H9 (cell line): Measurements from ENCODE around the gene PLXNB1. TPM values are rescaled to one million over a fixed set of nuclear protein-coding genes. Genes with fewer than 3 reads are reported as not detected.

Experiments
- DNase-seq: peaks from one replicate; pipeline ENCODE4 v3.0.0-alpha.2; 2017
- H2AFZ ChIP-seq: one replicate; pipeline ENCODE4 v1.6.1; 2013; ENCODE audit warnings: mild to moderate bottlenecking, low read length, control low read depth, moderate library complexity
- H2AK5ac ChIP-seq: 2 replicates; pipeline ENCODE4 v1.6.1; 2013; ENCODE audit warnings: low read length, control low read depth, mixed read lengths; ENCODE audit not compliant: insufficient read length
- H2BK120ac ChIP-seq: one replicate; pipeline ENCODE4 v1.6.1; 2013; ENCODE audit warnings: low read depth, mild to moderate bottlenecking, low read length, control low read depth, inconsistent platforms; ENCODE audit not compliant: poor library complexity, severe bottlenecking
- H2BK12ac ChIP-seq: 2 replicates; pipeline ENCODE4 v1.6.1; 2013; ENCODE audit warnings: low read length, control low read depth, mixed read lengths, low read depth; ENCODE audit not compliant: insufficient read length
- H2BK15ac ChIP-seq: 2 replicates; pipeline ENCODE4 v1.6.1; 2013; ENCODE audit warnings: low read depth, low read length, control low read depth
- H2BK20ac ChIP-seq: one replicate; pipeline ENCODE4 v1.6.1; 2013; ENCODE audit warnings: low read depth, mild to moderate bottlenecking, low read length, control low read depth, inconsistent platforms; ENCODE audit not compliant: poor library complexity, severe bottlenecking
- H2BK5ac ChIP-seq: 2 replicates; pipeline ENCODE4 v1.6.1; 2013; ENCODE audit warnings: low read length, control low read depth, mixed read lengths; ENCODE audit not compliant: insufficient read length
- H3K14ac ChIP-seq: 2 replicates; pipeline ENCODE4 v1.6.1; 2013; ENCODE audit warnings: low read length, control low read depth; ENCODE audit not compliant: insufficient read depth
- H3K18ac ChIP-seq: 2 replicates; pipeline ENCODE4 v1.6.1; 2013; ENCODE audit warnings: low read depth, mild to moderate bottlenecking, mixed read lengths, low read length, control low read depth; ENCODE audit not compliant: insufficient read length
- H3K23ac ChIP-seq: 2 replicates; pipeline ENCODE4 v1.6.1; 2013; ENCODE audit warnings: low read length, control low read depth, mixed read lengths, low read depth; ENCODE audit not compliant: insufficient read length
- H3K23me2 ChIP-seq: 2 replicates; pipeline ENCODE4 v1.6.1; 2013; ENCODE audit warnings: low read depth, mild to moderate bottlenecking, mixed read lengths, low read length, control low read depth; ENCODE audit not compliant: insufficient read length, poor library complexity, severe bottlenecking
- H3K27ac ChIP-seq: 2 replicates; pipeline ENCODE4 v1.5.1; 2013; ENCODE audit warnings: low read length, control low read depth, mixed read lengths, low read depth; ENCODE audit not compliant: insufficient read length
- H3K27me3 ChIP-seq: 2 replicates; pipeline ENCODE4 v1.6.1; 2013; ENCODE audit warnings: low read length, control low read depth, inconsistent platforms; ENCODE audit not compliant: insufficient read depth
- H3K4ac ChIP-seq: 2 replicates; pipeline ENCODE4 v1.6.1; 2013; ENCODE audit warnings: low read depth, mild to moderate bottlenecking, control low read depth, inconsistent platforms, low read length, moderate library complexity
- H3K4me1 ChIP-seq: 2 replicates; pipeline ENCODE4 v1.6.1; 2013; ENCODE audit warnings: low read length, control low read depth, inconsistent platforms; ENCODE audit not compliant: insufficient read depth
- H3K4me2 ChIP-seq: 2 replicates; pipeline ENCODE4 v1.6.1; 2013; ENCODE audit warnings: low read length, control low read depth, mixed read lengths; ENCODE audit not compliant: insufficient read length, insufficient read depth
- H3K56ac ChIP-seq: 2 replicates; pipeline ENCODE4 v1.6.1; 2013; ENCODE audit warnings: low read depth, mild to moderate bottlenecking, mixed read lengths, low read length, control low read depth; ENCODE audit not compliant: insufficient read length
- H3K79me1 ChIP-seq: 2 replicates; pipeline ENCODE4 v1.6.1; 2013; ENCODE audit warnings: low read depth, mild to moderate bottlenecking, moderate library complexity, low read length, control low read depth, inconsistent platforms; ENCODE audit not compliant: insufficient read depth, poor library complexity, severe bottlenecking
- H3K79me2 ChIP-seq: 2 replicates; pipeline ENCODE4 v1.6.1; 2013; ENCODE audit warnings: low read length, control low read depth, inconsistent platforms; ENCODE audit not compliant: insufficient read depth
- H3K9ac ChIP-seq: 2 replicates; pipeline ENCODE4 v1.6.1; 2013; ENCODE audit warnings: low read length, control low read depth, mixed read lengths; ENCODE audit not compliant: insufficient read length; ENCODE audit errors: extremely low read depth
- H3K9me3 ChIP-seq: one replicate; pipeline ENCODE4 v1.6.1; 2013; ENCODE audit warnings: low read depth, low read length, inconsistent platforms; ENCODE audit not compliant: control insufficient read depth
- H3T11ph ChIP-seq: one replicate; pipeline ENCODE4 v1.6.1; 2013; ENCODE audit warnings: mild to moderate bottlenecking, low read length, control low read depth, inconsistent platforms
- H4K20me1 ChIP-seq: one replicate; pipeline ENCODE4 v1.6.1; 2013; ENCODE audit not compliant: control insufficient read depth, insufficient read length, insufficient read depth
- H4K5ac ChIP-seq: 2 replicates; pipeline ENCODE4 v1.6.1; 2013; ENCODE audit warnings: low read depth, mild to moderate bottlenecking, mixed read lengths, low read length, control low read depth; ENCODE audit not compliant: insufficient read length
- H4K8ac ChIP-seq: replicated peaks from 2 replicates; pipeline ENCODE4 v1.6.1; 2013; ENCODE audit warnings: low read length, control low read depth, mixed read lengths, low read depth; ENCODE audit not compliant: insufficient read length
- H4K91ac ChIP-seq: 2 replicates; pipeline ENCODE4 v1.6.1; 2013; ENCODE audit warnings: low read depth, mild to moderate bottlenecking, moderate library complexity, mixed read lengths, low read length, control low read depth; ENCODE audit not compliant: insufficient read length
- H3K27ac Mint-ChIP-seq, 3 experiments: 2 replicates in 2 of 3; 3 replicates in 1 of 3; pipeline ENCODE4 v1.8.0; 2020 to 2021; ENCODE audit warnings: mixed read lengths in 3 of 3, mild to moderate bottlenecking in 1 of 3, moderate library complexity in 1 of 3
- H3K27me3 Mint-ChIP-seq: 2 replicates; pipeline ENCODE4 v1.8.0; 2021; ENCODE audit warnings: low read depth, mild to moderate bottlenecking, moderate library complexity, mixed read lengths
- H3K36me3 Mint-ChIP-seq, 3 experiments: 2 replicates in 2 of 3; 3 replicates in 1 of 3; pipeline ENCODE4 v1.8.0; 2020 to 2021; ENCODE audit warnings: low read depth in 3 of 3, mixed read lengths in 3 of 3; ENCODE audit not compliant: insufficient read depth in 1 of 3
- H3K4me1 Mint-ChIP-seq, 2 experiments: 2 replicates each; pipeline ENCODE4 v1.8.0; 2020; ENCODE audit warnings: mixed read lengths in 2 of 2
- H3K4me3 Mint-ChIP-seq, 2 experiments: 2 replicates in 1 of 2; 3 replicates in 1 of 2; pipeline ENCODE4 v1.8.0; 2020 to 2021; ENCODE audit warnings: mild to moderate bottlenecking in 2 of 2, mixed read lengths in 2 of 2, moderate library complexity in 1 of 2
- H3K9me3 Mint-ChIP-seq, 2 experiments: 2 replicates in 1 of 2; 3 replicates in 1 of 2; pipeline ENCODE4 v1.8.0; 2020; ENCODE audit warnings: mild to moderate bottlenecking in 2 of 2, mixed read lengths in 2 of 2, moderate library complexity in 1 of 2
- WGBS: extraction: QIAGEN DNeasy Blood & Tissue Kit; methylation state at CpG from one replicate; pipeline ENCODE4 v1.1.7; 2013; ENCODE audit warnings: missing lambda C conversion rate, low lambda C conversion rate, mixed read lengths; ENCODE audit not compliant: insufficient read length; ENCODE audit errors: extremely low coverage; 5-methylcytosine and 5-hydroxymethylcytosine counted together
- total RNA-seq: library from RNA; stranded (reverse); gene quantifications from 2 replicates; pipeline ENCODE4 v1.2.1, GENCODE V29; 2021
- TF ChIP-seq, protein P1 (sequence below): fragments of 200-600 bp; sonication (generic); conservative IDR thresholded peaks from 3 replicates; pipeline ENCODE4 v1.8.0; 2021; ENCODE audit warnings: antibody characterized with exemption, mild to moderate bottlenecking

Gene PLXNB1
- total RNA-seq, 1 experiment from 2014 or later, result 184 TPM

DNA sequence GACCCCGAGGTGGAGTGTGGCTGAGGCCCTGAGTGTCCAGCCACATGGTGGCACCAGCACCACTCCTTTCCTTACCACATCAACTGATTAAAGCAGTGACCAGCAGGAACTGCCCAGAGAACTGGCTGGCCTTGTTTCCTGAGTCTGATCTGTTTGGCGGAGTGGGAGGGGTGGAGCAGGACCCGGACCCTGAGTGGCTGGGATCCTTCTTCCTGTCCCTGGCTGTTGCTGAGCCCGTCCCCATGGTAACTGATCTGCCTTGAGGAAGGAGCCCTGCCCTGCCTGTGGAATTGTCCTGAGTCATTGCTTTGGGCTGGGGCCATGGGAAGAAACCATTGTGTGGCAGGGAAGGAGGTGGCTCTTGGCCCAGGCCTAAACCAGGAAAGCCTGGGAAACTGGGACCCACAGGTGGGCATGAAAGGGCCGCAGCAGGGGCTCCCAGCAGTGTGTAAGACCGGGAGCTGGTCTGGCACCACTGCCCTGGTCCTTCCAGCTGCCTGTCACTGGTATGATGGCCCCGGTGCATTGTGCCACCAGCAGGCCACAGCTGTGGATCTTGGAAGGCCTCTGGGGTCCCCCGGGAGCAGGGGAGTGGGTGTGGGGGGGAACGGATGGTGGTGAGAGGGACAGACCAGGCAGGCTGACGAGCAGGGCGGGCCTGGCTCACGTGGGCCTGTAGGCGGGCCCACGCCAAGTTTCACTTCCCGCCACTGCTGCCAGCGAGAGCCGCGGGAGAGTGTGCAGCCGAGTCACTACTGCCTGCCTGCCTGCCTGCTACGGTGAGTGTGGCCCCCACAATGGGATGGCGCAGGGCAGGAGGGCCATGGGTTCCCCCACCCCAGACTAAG is 35.9 kb upstream of the PLXNB1 start:
- no peaks in the 10 kb centered on the region; the same call in 1 of the 2 replicates for H3K27me3 Mint-ChIP-seq
- H3K4me3 Mint-ChIP-seq, result peak overlapping the region in 1 of 2 experiments; percentile 62; a peak in 4 of 5 replicates
- no CpG with 5 or more reads among the region's 21 CpGs for WGBS

More for the DNA sequence above, 35.9 kb upstream of the PLXNB1 start:
- H3K23ac ChIP-seq, result no peak overlapping the region
- no peaks in the 10 kb centered on the region for H4K20me1 ChIP-seq
- peak; percentile 100 for DNase-seq
- no peaks in the 10 kb centered on the region for H3K9me3 ChIP-seq
- TF ChIP-seq, protein P1, sequence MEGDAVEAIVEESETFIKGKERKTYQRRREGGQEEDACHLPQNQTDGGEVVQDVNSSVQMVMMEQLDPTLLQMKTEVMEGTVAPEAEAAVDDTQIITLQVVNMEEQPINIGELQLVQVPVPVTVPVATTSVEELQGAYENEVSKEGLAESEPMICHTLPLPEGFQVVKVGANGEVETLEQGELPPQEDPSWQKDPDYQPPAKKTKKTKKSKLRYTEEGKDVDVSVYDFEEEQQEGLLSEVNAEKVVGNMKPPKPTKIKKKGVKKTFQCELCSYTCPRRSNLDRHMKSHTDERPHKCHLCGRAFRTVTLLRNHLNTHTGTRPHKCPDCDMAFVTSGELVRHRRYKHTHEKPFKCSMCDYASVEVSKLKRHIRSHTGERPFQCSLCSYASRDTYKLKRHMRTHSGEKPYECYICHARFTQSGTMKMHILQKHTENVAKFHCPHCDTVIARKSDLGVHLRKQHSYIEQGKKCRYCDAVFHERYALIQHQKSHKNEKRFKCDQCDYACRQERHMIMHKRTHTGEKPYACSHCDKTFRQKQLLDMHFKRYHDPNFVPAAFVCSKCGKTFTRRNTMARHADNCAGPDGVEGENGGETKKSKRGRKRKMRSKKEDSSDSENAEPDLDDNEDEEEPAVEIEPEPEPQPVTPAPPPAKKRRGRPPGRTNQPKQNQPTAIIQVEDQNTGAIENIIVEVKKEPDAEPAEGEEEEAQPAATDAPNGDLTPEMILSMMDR, result peak; percentile 72
- H3K23me2 ChIP-seq, result no peaks in the 10 kb centered on the region
- Mint-ChIP-seq H3K27ac (peak overlapping the region; percentile 97 to 99 (median 99)), H3K4me1 (peaks cover 16 to 26% of the 10 kb centered on the region in 2 experiments), H3K9me3 (no peaks in the 10 kb centered on the region), H3K36me3 (peaks cover 13 to 40% (median 39%) of the 10 kb centered on the region in 3 experiments)
- H3K14ac ChIP-seq, result peak overlapping the region; percentile 87
- H4K8ac ChIP-seq, result no peak overlapping the region
- H3K4me2 ChIP-seq, result no peak overlapping the region
- H4K91ac ChIP-seq, result peak overlapping the region; percentile 92
- H2BK20ac ChIP-seq, result no peak overlapping the region
- H3K9ac ChIP-seq, result no peak overlapping the region
- H2AK5ac ChIP-seq, result no peak overlapping the region
- H3K18ac ChIP-seq, result peak overlapping the region; percentile 92
- H3K4me1 ChIP-seq, result no peaks in the 10 kb centered on the region
- H3K27ac ChIP-seq, result peak overlapping the region; percentile 44
- no peak overlapping the region for H2AFZ ChIP-seq
- H3K79me2 ChIP-seq, result no peaks in the 10 kb centered on the region; the same call in 1 of the 2 replicates
- H3K4ac ChIP-seq, result peak overlapping the region; percentile 88
- no peak overlapping the region for H3K56ac ChIP-seq
- peak overlapping the region; percentile 7; the same call in 1 of the 2 replicates for H2BK15ac ChIP-seq
- H3K79me1 ChIP-seq, result no peaks in the 10 kb centered on the region
- peak overlapping the region; percentile 43 for H2BK5ac ChIP-seq
- no peaks in the 10 kb centered on the region for H3K27me3 ChIP-seq
- H2BK12ac ChIP-seq, result peak overlapping the region; percentile 74
- peak overlapping the region; percentile 22 for H3T11ph ChIP-seq
- H4K5ac ChIP-seq, result peak overlapping the region; percentile 37
- H2BK120ac ChIP-seq, result peak overlapping the region; percentile 96
